Measurements from ENCODE around the gene DELE1.

- no peak for TF ChIP-seq CTCF (conservative IDR thresholded peaks at IDR 0.05; ENCODE audit: low read length)
- TF ChIP-seq EZH2phosphoT487 (IDR thresholded peaks at IDR 0.05; ENCODE audit: borderline replicate concordance) = no peak
Observed at GRCh38 chr5:141945511-141946051, 21.9 kb downstream of the DELE1 start.
